H1 (cell line): ENCODE measurements around the gene SESN1.

Experiments used
- EP300 ChIP-seq, 2 experiments: IDR thresholded peaks; 1 replicate in 1 of 2; 2 replicates in 1 of 2; pipeline ENCODE4 v1.6.1; 2011 to 2012; ENCODE audit warnings: low read depth in 2 of 2, low read length in 2 of 2, mild to moderate bottlenecking in 2 of 2, borderline replicate concordance in 1 of 2, inconsistent platforms in 1 of 2, moderate library complexity in 1 of 2
- EZH2 ChIP-seq: fragments of 200-600 bp; sonication (generic); IDR thresholded peaks from 2 replicates; pipeline ENCODE4 v1.7.1; 2012; ENCODE audit warnings: low read depth, mild to moderate bottlenecking, moderate library complexity, low read length, inconsistent platforms; ENCODE audit not compliant: severe bottlenecking
- JUN ChIP-seq: IDR thresholded peaks from 2 replicates; pipeline ENCODE4 v1.6.1; 2011; ENCODE audit warnings: low read depth, mild to moderate bottlenecking, improper control_type of control experiment, low read length
- KDM1A ChIP-seq: fragments of 200-600, 300-600 bp; sonication (generic); IDR thresholded peaks from 2 replicates; pipeline ENCODE4 v1.7.1; 2016; ENCODE audit warnings: mild to moderate bottlenecking, low read length, borderline replicate concordance
- POLR2AphosphoS5 ChIP-seq: IDR thresholded peaks from 2 replicates; pipeline ENCODE4 v1.6.1; 2011; ENCODE audit warnings: low read depth, low read length
- TF ChIP-seq, protein P1 (sequence below), 3 experiments: IDR thresholded peaks; 1 replicate in 2 of 3; 2 replicates in 1 of 3; pipeline versions ENCODE4 v1.5.1 to v1.6.1; 2011; ENCODE audit warnings: low read length in 3 of 3, mild to moderate bottlenecking in 3 of 3, inconsistent platforms in 2 of 3, low read depth in 1 of 3, moderate library complexity in 1 of 3; ENCODE audit not compliant: insufficient read depth in 1 of 3; ENCODE audit errors: control extremely low read depth in 1 of 3

DNA sequence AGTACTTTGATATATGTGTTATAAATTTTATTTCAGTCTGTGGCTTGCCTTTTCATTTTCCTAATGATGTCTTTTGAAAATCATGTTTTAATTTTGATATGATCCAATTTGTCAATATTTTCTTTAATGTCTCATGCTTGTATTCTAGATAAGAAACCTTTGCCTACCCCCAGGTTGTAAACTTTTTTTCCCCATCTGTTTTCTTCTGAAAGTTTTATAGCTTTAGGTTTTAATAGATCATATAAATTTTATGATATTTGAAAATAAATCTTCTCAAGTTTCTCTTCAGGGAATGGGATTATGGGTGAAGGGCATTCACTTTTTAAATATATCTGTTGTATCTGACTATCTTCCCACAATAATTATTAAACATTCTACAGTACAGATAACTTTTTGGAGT, 66.7 kb downstream of the SESN1 start:
- TF ChIP-seq POLR2AphosphoS5 (no peak), EZH2 (no peak), KDM1A (no peak), EP300 (IDR thresholded peaks at IDR 0.05; ENCODE audit: borderline replicate concordance in 1 of 2, low read depth in 2 of 2, low read length in 2 of 2) (no peak), JUN (no peak)
- TF ChIP-seq, protein P1, sequence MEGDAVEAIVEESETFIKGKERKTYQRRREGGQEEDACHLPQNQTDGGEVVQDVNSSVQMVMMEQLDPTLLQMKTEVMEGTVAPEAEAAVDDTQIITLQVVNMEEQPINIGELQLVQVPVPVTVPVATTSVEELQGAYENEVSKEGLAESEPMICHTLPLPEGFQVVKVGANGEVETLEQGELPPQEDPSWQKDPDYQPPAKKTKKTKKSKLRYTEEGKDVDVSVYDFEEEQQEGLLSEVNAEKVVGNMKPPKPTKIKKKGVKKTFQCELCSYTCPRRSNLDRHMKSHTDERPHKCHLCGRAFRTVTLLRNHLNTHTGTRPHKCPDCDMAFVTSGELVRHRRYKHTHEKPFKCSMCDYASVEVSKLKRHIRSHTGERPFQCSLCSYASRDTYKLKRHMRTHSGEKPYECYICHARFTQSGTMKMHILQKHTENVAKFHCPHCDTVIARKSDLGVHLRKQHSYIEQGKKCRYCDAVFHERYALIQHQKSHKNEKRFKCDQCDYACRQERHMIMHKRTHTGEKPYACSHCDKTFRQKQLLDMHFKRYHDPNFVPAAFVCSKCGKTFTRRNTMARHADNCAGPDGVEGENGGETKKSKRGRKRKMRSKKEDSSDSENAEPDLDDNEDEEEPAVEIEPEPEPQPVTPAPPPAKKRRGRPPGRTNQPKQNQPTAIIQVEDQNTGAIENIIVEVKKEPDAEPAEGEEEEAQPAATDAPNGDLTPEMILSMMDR (IDR thresholded peaks at IDR 0.05; ENCODE audit: control extremely low read depth in 1 of 3, insufficient read depth in 1 of 3, low read depth in 1 of 3, low read length in 3 of 3), result no peak
